Measurements from ENCODE around the gene PPFIBP1.

The PPFIBP1 gene

GRCh38 chr12:27527512-27527911 lies 3.5 kb downstream of the PPFIBP1 start:
- Histone ChIP-seq H3K79me2 (ENCODE audit: low read length) (no peaks in the 10 kb centered on the region), H3K27ac (ENCODE audit: low read length) (no peak overlapping the region), H3K4me2 (ENCODE audit: low read length) (no peak overlapping the region)

GRCh38 chr12:27528788-27529187 lies 4.8 kb downstream of the PPFIBP1 start:
- Histone ChIP-seq H3K4me2 (ENCODE audit: low read length) (no peak overlapping the region), H3K36me3 (replicated peaks; ENCODE audit: low read depth, low read length) (no peaks in the 10 kb centered on the region), H3K79me2 (ENCODE audit: low read length) (no peaks in the 10 kb centered on the region), H3K4me1 (ENCODE audit: low read length) (peaks cover 12% of the 10 kb centered on the region), H4K20me1 (ENCODE audit: insufficient read depth, low read length) (no peaks in the 10 kb centered on the region), H2AFZ (ENCODE audit: low read depth, low read length) (no peak overlapping the region), H3K4me3 (ENCODE audit: low read length) (no peak overlapping the region), H3K27ac (ENCODE audit: low read length) (no peak overlapping the region), H3K9me3 (ENCODE audit: insufficient read depth, low read length) (no peaks in the 10 kb centered on the region), H3K9ac (ENCODE audit: low read length) (no peak overlapping the region), H3K27me3 (ENCODE audit: low read depth, low read length) (peaks cover 18% of the 10 kb centered on the region)
- TF ChIP-seq EZH2phosphoT487 (IDR thresholded peaks at IDR 0.05; ENCODE audit: low read depth), result no peak

More at GRCh38 chr12:27527512-27527911, 3.5 kb downstream of the PPFIBP1 start:
- TF ChIP-seq EZH2phosphoT487 (IDR thresholded peaks at IDR 0.05; ENCODE audit: low read depth), result no peak
- Histone ChIP-seq H3K9me3 (ENCODE audit: insufficient read depth, low read length) (no peaks in the 10 kb centered on the region), H3K4me1 (ENCODE audit: low read length) (peaks cover 12% of the 10 kb centered on the region), H2AFZ (ENCODE audit: low read depth, low read length) (no peak overlapping the region), H4K20me1 (ENCODE audit: insufficient read depth, low read length) (no peaks in the 10 kb centered on the region), H3K27me3 (ENCODE audit: low read depth, low read length) (peaks cover 18% of the 10 kb centered on the region), H3K36me3 (replicated peaks; ENCODE audit: low read depth, low read length) (no peaks in the 10 kb centered on the region), H3K9ac (ENCODE audit: low read length) (no peak overlapping the region), H3K4me3 (ENCODE audit: low read length) (no peak overlapping the region)

GRCh38 chr12:27530157-27530922 lies 6.3 kb downstream of the PPFIBP1 start:
- H2AFZ ChIP-seq (ENCODE audit: low read depth, low read length), result no peak overlapping the region
- no peak overlapping the region for H3K27ac ChIP-seq (ENCODE audit: low read length)
- no peak overlapping the region for H3K4me2 ChIP-seq (ENCODE audit: low read length)
- H3K9me3 ChIP-seq (ENCODE audit: insufficient read depth, low read length), result no peaks in the 10 kb centered on the region
- TF ChIP-seq CTCF (IDR thresholded peaks at IDR 0.05; ENCODE audit: low read depth, low read length), result no peak
- no peak for TF ChIP-seq EZH2phosphoT487 (IDR thresholded peaks at IDR 0.05; ENCODE audit: low read depth)
- H3K9ac ChIP-seq (ENCODE audit: low read length), result no peak overlapping the region
- no peaks in the 10 kb centered on the region for H4K20me1 ChIP-seq (ENCODE audit: insufficient read depth, low read length)
- H3K79me2 ChIP-seq (ENCODE audit: low read length), result no peaks in the 10 kb centered on the region
- H3K4me1 ChIP-seq (ENCODE audit: low read length), result peaks cover 6% of the 10 kb centered on the region
- H3K27me3 ChIP-seq (ENCODE audit: low read depth, low read length), result peaks cover 11% of the 10 kb centered on the region
- H3K4me3 ChIP-seq (ENCODE audit: low read length), result no peak overlapping the region
- H3K36me3 ChIP-seq (replicated peaks; ENCODE audit: low read depth, low read length), result no peaks in the 10 kb centered on the region

- H4K20me1 ChIP-seq (ENCODE audit: insufficient read depth, low read length), result no peaks in the 10 kb centered on the region
- no peak overlapping the region for H2AFZ ChIP-seq (ENCODE audit: low read depth, low read length)
- no peaks in the 10 kb centered on the region for H3K36me3 ChIP-seq (replicated peaks; ENCODE audit: low read depth, low read length)
- no peak overlapping the region for H3K4me3 ChIP-seq (ENCODE audit: low read length)
- H3K9ac ChIP-seq (ENCODE audit: low read length), result no peak overlapping the region
- no peak overlapping the region for H3K27ac ChIP-seq (ENCODE audit: low read length)
- no peaks in the 10 kb centered on the region for H3K27me3 ChIP-seq (ENCODE audit: low read depth, low read length)
- no peak overlapping the region for H3K4me2 ChIP-seq (ENCODE audit: low read length)
- H3K9me3 ChIP-seq (ENCODE audit: insufficient read depth, low read length), result no peaks in the 10 kb centered on the region
- TF ChIP-seq CTCF (IDR thresholded peaks at IDR 0.05; ENCODE audit: low read depth, low read length) (no peak), EZH2phosphoT487 (IDR thresholded peaks at IDR 0.05; ENCODE audit: low read depth) (no peak)
- peaks cover 6% of the 10 kb centered on the region for H3K4me1 ChIP-seq (ENCODE audit: low read length)
- no peaks in the 10 kb centered on the region for H3K79me2 ChIP-seq (ENCODE audit: low read length)
Measured at GRCh38 chr12:27531896-27532295, 7.9 kb downstream of the PPFIBP1 start.

GRCh38 chr12:27534060-27534764 lies 10.2 kb downstream of the PPFIBP1 start:
- Histone ChIP-seq H3K4me2 (ENCODE audit: low read length) (no peak overlapping the region), H3K4me1 (ENCODE audit: low read length) (peaks cover 6% of the 10 kb centered on the region), H3K79me2 (ENCODE audit: low read length) (no peaks in the 10 kb centered on the region), H3K27me3 (ENCODE audit: low read depth, low read length) (no peaks in the 10 kb centered on the region), H3K27ac (ENCODE audit: low read length) (no peak overlapping the region), H3K36me3 (replicated peaks; ENCODE audit: low read depth, low read length) (no peaks in the 10 kb centered on the region), H2AFZ (ENCODE audit: low read depth, low read length) (no peak overlapping the region), H3K9me3 (ENCODE audit: insufficient read depth, low read length) (no peaks in the 10 kb centered on the region), H3K9ac (ENCODE audit: low read length) (no peak overlapping the region), H4K20me1 (ENCODE audit: insufficient read depth, low read length) (no peaks in the 10 kb centered on the region), H3K4me3 (ENCODE audit: low read length) (no peak overlapping the region)
- TF ChIP-seq CTCF (IDR thresholded peaks at IDR 0.05; ENCODE audit: low read depth, low read length), result no peak
- no peak for TF ChIP-seq EZH2phosphoT487 (IDR thresholded peaks at IDR 0.05; ENCODE audit: low read depth)

Measured in OCI-LY3 (cell line).